ENCODE data around the gene ABCC10. TPM values are rescaled to one million over a fixed set of nuclear protein-coding genes. Genes with fewer than 3 reads are reported as not detected.
A peak's percentile ranks its signal among the peaks of the same experiment; 100 is the strongest.

ABCC10 gene
- total RNA-seq, 1 experiment from 2014 or later = 31.8 TPM

DNA sequence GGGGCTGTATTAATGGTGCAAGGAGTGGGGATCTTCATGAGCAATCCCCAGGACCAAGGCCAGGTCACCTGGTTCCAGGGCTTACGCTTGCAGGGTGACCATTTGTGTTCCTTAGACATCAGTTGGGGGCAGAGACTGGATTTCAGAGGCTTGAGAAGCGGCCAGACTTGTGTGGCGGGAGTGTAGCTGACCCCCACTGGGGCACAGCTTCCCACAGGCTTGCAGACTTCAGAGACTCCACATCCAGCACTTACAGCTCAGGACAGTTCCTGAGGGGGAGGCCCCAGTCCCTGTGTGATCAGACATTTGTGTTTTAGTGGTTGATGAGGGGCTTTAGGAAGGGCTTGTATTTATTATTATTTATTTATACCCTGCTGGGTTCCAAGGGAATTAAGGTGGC is 65.3 kb downstream of the ABCC10 start:
- DNase-seq = no peak
- H3K23me2 ChIP-seq (ENCODE audit: insufficient read length, low read depth, low read length, poor library complexity, severe bottlenecking) = no peaks in the 10 kb centered on the region
- no peak overlapping the region for H2BK20ac ChIP-seq (ENCODE audit: low read depth, low read length, poor library complexity, severe bottlenecking)
- H2BK15ac ChIP-seq (ENCODE audit: low read depth, low read length) = no peak overlapping the region
- no peak overlapping the region for H3K4me2 ChIP-seq (ENCODE audit: insufficient read depth, insufficient read length, low read length)
- H4K8ac ChIP-seq (replicated peaks; ENCODE audit: insufficient read length, low read depth, low read length) = no peak overlapping the region
- H2BK12ac ChIP-seq (ENCODE audit: insufficient read length, low read depth, low read length) = no peak overlapping the region
- no peak overlapping the region; the same call in 1 of the 2 replicates for H3K14ac ChIP-seq (ENCODE audit: insufficient read depth, low read length)
- H3K4me3 Mint-ChIP-seq = 0 out of 5 replicates have a peak overlapping the region, but pooled peaks of 1 of the 2 experiments have one; percentile 15
- no peak overlapping the region for H2BK5ac ChIP-seq (ENCODE audit: insufficient read length, low read length)
- no peaks in the 10 kb centered on the region for H3K27me3 ChIP-seq (ENCODE audit: insufficient read depth, low read length)
- no peak overlapping the region for H3K27ac ChIP-seq (ENCODE audit: insufficient read length, low read depth, low read length)
- H3K4me1 Mint-ChIP-seq = peaks cover 30 to 37% of the 10 kb centered on the region in 2 experiments
- no peak overlapping the region for H3K56ac ChIP-seq (ENCODE audit: insufficient read length, low read depth, low read length)
- H3K9me3 ChIP-seq (ENCODE audit: control insufficient read depth, low read depth, low read length) = no peaks in the 10 kb centered on the region
- H2AK5ac ChIP-seq (ENCODE audit: insufficient read length, low read length) = no peak overlapping the region
- H4K20me1 ChIP-seq (ENCODE audit: control insufficient read depth, insufficient read depth, insufficient read length) = peaks cover 2% of the 10 kb centered on the region
- no peak overlapping the region for H3K23ac ChIP-seq (ENCODE audit: insufficient read length, low read depth, low read length)
- H2AFZ ChIP-seq (ENCODE audit: low read length) = no peak overlapping the region
- no peak overlapping the region for H4K5ac ChIP-seq (ENCODE audit: insufficient read length, low read depth, low read length)
- H3K27me3 Mint-ChIP-seq (ENCODE audit: low read depth) = no peaks in the 10 kb centered on the region
- H3K79me2 ChIP-seq (ENCODE audit: insufficient read depth, low read length) = no peaks in the 10 kb centered on the region; the same call in 1 of the 2 replicates
- no CpG with 5 or more reads among the region's 3 CpGs for WGBS (ENCODE audit: extremely low coverage, insufficient read length, low lambda C conversion rate)
- peaks cover under 1 to 6% (median 2%) of the 10 kb centered on the region in 3 experiments; a peak in 5 of 7 replicates for H3K36me3 Mint-ChIP-seq (ENCODE audit: insufficient read depth in 1 of 3, low read depth in 3 of 3)
- peaks cover 11% of the 10 kb centered on the region for H3K79me1 ChIP-seq (ENCODE audit: insufficient read depth, low read depth, low read length, poor library complexity, severe bottlenecking)
- no peak overlapping the region for H4K91ac ChIP-seq (ENCODE audit: insufficient read length, low read depth, low read length)
- H3T11ph ChIP-seq (ENCODE audit: low read length) = no peak overlapping the region
- H2BK120ac ChIP-seq (ENCODE audit: low read depth, low read length, poor library complexity, severe bottlenecking) = no peak overlapping the region
- peak overlapping the region in 2 of 3 experiments; percentile 87 to 92; a peak in 4 of 7 replicates for H3K27ac Mint-ChIP-seq
- H3K9ac ChIP-seq (ENCODE audit: extremely low read depth, insufficient read length, low read length) = no peak overlapping the region
- no peak overlapping the region for H3K4ac ChIP-seq (ENCODE audit: low read depth, low read length)
- H3K18ac ChIP-seq (ENCODE audit: insufficient read length, low read depth, low read length) = no peak overlapping the region
- TF ChIP-seq, protein P1, sequence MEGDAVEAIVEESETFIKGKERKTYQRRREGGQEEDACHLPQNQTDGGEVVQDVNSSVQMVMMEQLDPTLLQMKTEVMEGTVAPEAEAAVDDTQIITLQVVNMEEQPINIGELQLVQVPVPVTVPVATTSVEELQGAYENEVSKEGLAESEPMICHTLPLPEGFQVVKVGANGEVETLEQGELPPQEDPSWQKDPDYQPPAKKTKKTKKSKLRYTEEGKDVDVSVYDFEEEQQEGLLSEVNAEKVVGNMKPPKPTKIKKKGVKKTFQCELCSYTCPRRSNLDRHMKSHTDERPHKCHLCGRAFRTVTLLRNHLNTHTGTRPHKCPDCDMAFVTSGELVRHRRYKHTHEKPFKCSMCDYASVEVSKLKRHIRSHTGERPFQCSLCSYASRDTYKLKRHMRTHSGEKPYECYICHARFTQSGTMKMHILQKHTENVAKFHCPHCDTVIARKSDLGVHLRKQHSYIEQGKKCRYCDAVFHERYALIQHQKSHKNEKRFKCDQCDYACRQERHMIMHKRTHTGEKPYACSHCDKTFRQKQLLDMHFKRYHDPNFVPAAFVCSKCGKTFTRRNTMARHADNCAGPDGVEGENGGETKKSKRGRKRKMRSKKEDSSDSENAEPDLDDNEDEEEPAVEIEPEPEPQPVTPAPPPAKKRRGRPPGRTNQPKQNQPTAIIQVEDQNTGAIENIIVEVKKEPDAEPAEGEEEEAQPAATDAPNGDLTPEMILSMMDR (conservative IDR thresholded peaks at IDR 0.05) = no peak
- H3K4me1 ChIP-seq (ENCODE audit: insufficient read depth, low read length) = peaks cover 6% of the 10 kb centered on the region; the same call in 1 of the 2 replicates
- H3K9me3 Mint-ChIP-seq = no peaks in the 10 kb centered on the region
